ENCODE results near the gene PCK1. TPM values are rescaled to one million over a fixed set of nuclear protein-coding genes. Genes with fewer than 3 reads are reported as not detected.

PCK1 gene
- total and polyA plus RNA-seq, 2 donors from 2014 or later, result 29.7 to 551 TPM

GRCh38 chr20:57596998-57597939 is 36.4 kb downstream of the PCK1 start:
- Histone ChIP-seq H3K27ac (ENCODE audit: low read depth in 2 of 2, low read length in 2 of 2) (no peak overlapping the region), H3K9ac (ENCODE audit: low read length in 3 of 3) (peak overlapping the region in 1 of 3 donors; percentile 55), H3K27me3 (ENCODE audit: control insufficient read depth, insufficient read depth, low read length) (no peaks in the 10 kb centered on the region), H3K4me1 (ENCODE audit: control insufficient read depth in 2 of 3, insufficient read depth in 2 of 3, low read depth in 1 of 3, low read length in 3 of 3) (peaks cover 0 to 13% (median under 1%) of the 10 kb centered on the region in 3 donors), H3K4me3 (ENCODE audit: low read length in 3 of 3) (no peak overlapping the region), H3K9me3 (ENCODE audit: control insufficient read depth in 2 of 3, insufficient read depth in 1 of 3, low read length in 3 of 3) (no peaks in the 10 kb centered on the region), H3K36me3 (ENCODE audit: control insufficient read depth in 2 of 3, insufficient read depth in 3 of 3, low read length in 3 of 3) (no peaks in the 10 kb centered on the region)
- intact Hi-C loops (cut with DNase I), result loop anchor here (5.0 kb wide), 1 partner anchor 610 kb away; no protein-coding TSS in a partner anchor
- FAIRE-seq (no peak), DNase-seq (peak; percentile 52 to 89 (median 81))
- TF ChIP-seq CTCF (IDR thresholded peaks at IDR 0.05; ENCODE audit: borderline replicate concordance, extremely low read depth, insufficient read depth), result peak; percentile 98

GRCh38 chr20:57598060-57598459 is 37.1 kb downstream of the PCK1 start:
- Histone ChIP-seq H3K9me3 (ENCODE audit: control insufficient read depth in 2 of 3, insufficient read depth in 1 of 3, low read length in 3 of 3) (no peaks in the 10 kb centered on the region), H3K9ac (ENCODE audit: low read length in 3 of 3) (no peak overlapping the region), H3K27me3 (ENCODE audit: control insufficient read depth, insufficient read depth, low read length) (no peaks in the 10 kb centered on the region), H3K27ac (ENCODE audit: low read depth in 2 of 2, low read length in 2 of 2) (no peak overlapping the region), H3K4me3 (ENCODE audit: low read length in 3 of 3) (no peak overlapping the region), H3K4me1 (ENCODE audit: control insufficient read depth in 2 of 3, insufficient read depth in 2 of 3, low read depth in 1 of 3, low read length in 3 of 3) (peaks cover 0 to 8% (median 0%) of the 10 kb centered on the region in 3 donors), H3K36me3 (ENCODE audit: control insufficient read depth in 2 of 3, insufficient read depth in 3 of 3, low read length in 3 of 3) (no peaks in the 10 kb centered on the region)
- no peak for FAIRE-seq
- no peak for TF ChIP-seq CTCF (IDR thresholded peaks at IDR 0.05; ENCODE audit: borderline replicate concordance, extremely low read depth, insufficient read depth)
- intact Hi-C loops (cut with DNase I), result loop anchor here (5.0 kb wide), 1 partner anchor 609 kb away; no protein-coding TSS in a partner anchor
- DNase-seq, result peak in 1 of 5 donors; percentile 66

GRCh38 chr20:57598491-57598890 is 37.6 kb downstream of the PCK1 start:
- H3K36me3 ChIP-seq (ENCODE audit: control insufficient read depth in 2 of 3, insufficient read depth in 3 of 3, low read length in 3 of 3), result no peaks in the 10 kb centered on the region
- intact Hi-C loops (cut with DNase I), result loop anchor here (5.0 kb wide), 1 partner anchor 609 kb away; no protein-coding TSS in a partner anchor
- H3K4me1 ChIP-seq (ENCODE audit: control insufficient read depth in 2 of 3, insufficient read depth in 2 of 3, low read depth in 1 of 3, low read length in 3 of 3), result peaks cover 0 to 4% (median 0%) of the 10 kb centered on the region in 3 donors
- H3K9ac ChIP-seq (ENCODE audit: low read length in 3 of 3), result no peak overlapping the region
- no peaks in the 10 kb centered on the region for H3K27me3 ChIP-seq (ENCODE audit: control insufficient read depth, insufficient read depth, low read length)
- DNase-seq (peak in 1 of 5 donors; percentile 29), FAIRE-seq (no peak)
- no peaks in the 10 kb centered on the region for H3K9me3 ChIP-seq (ENCODE audit: control insufficient read depth in 2 of 3, insufficient read depth in 1 of 3, low read length in 3 of 3)
- no peak overlapping the region for H3K27ac ChIP-seq (ENCODE audit: low read depth in 2 of 2, low read length in 2 of 2)
- H3K4me3 ChIP-seq (ENCODE audit: low read length in 3 of 3), result no peak overlapping the region
- TF ChIP-seq CTCF (IDR thresholded peaks at IDR 0.05; ENCODE audit: borderline replicate concordance, extremely low read depth, insufficient read depth), result no peak

All from kidney (tissue), 14 donors.